ENCODE data around the gene UFD1. TPM values are rescaled to one million over a fixed set of nuclear protein-coding genes. Genes with fewer than 3 reads are reported as not detected.

UFD1 gene
- total and polyA plus RNA-seq, 9 of the 15 experiments (the other 6 are each of a cell fraction or from before 2014, with no cell fraction given), result 238 to 645 (median 363) TPM

GRCh38 chr22:19432133-19432851 lies 46.7 kb downstream of the UFD1 start, which contains the start of gene MRPL40 (continued):
- TF ChIP-seq FOXA3 (CRISPR knock-in tag; conservative IDR thresholded peaks at IDR 0.05 in 1 of 2, IDR thresholded peaks at IDR 0.05 in 1 of 2) (no peak; a peak in 1 of 4 replicates), FOXO4 (CRISPR knock-in tag; IDR thresholded peaks at IDR 0.05) (peak; percentile 85; the same call in 1 of the 2 replicates), PBX2 (CRISPR knock-in tag; IDR thresholded peaks at IDR 0.05; ENCODE audit: low read depth) (no peak), PBX2 (tag; conservative IDR thresholded peaks at IDR 0.05; ENCODE audit: low read depth) (no peak), ETV6 (IDR thresholded peaks at IDR 0.05; ENCODE audit: borderline replicate concordance in 1 of 2, low read depth in 2 of 2, low read length in 1 of 2) (no peak; a peak in 2 of 4 replicates), ETV6 (CRISPR knock-in tag; IDR thresholded peaks at IDR 0.05; ENCODE audit: borderline replicate concordance) (no peak), PHF21A (IDR thresholded peaks at IDR 0.05; ENCODE audit: borderline replicate concordance, low read depth) (no peak), PRPF4 (IDR thresholded peaks at IDR 0.05; ENCODE audit: insufficient read depth, low read depth, low read length, poor library complexity, severe bottlenecking) (no peak), RFX1 (IDR thresholded peaks at IDR 0.05) (no peak), U2AF1 (optimal IDR thresholded peaks at IDR 0.05; ENCODE audit: low read depth, low read length) (no peak), ZNF583 (CRISPR knock-in tag; IDR thresholded peaks at IDR 0.05) (peak; percentile 97), GATAD2B (IDR thresholded peaks at IDR 0.05; ENCODE audit: borderline replicate concordance) (no peak), ZNF77 (CRISPR knock-in tag; IDR thresholded peaks at IDR 0.05) (no peak), CREB5 (CRISPR knock-in tag; IDR thresholded peaks at IDR 0.05) (no peak), ZNF398 (CRISPR knock-in tag; IDR thresholded peaks at IDR 0.05) (no peak), MECOM (CRISPR knock-in tag; IDR thresholded peaks at IDR 0.05) (no peak)
- TF ChIP-seq, protein P1, sequence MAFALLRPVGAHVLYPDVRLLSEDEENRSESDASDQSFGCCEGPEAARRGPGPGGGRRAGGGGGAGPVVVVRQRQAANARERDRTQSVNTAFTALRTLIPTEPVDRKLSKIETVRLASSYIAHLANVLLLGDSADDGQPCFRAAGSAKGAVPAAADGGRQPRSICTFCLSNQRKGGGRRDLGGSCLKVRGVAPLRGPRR (CRISPR knock-in tag; IDR thresholded peaks at IDR 0.05), result no peak; the same call in 1 of the 2 replicates
- TF ChIP-seq, protein P2, sequence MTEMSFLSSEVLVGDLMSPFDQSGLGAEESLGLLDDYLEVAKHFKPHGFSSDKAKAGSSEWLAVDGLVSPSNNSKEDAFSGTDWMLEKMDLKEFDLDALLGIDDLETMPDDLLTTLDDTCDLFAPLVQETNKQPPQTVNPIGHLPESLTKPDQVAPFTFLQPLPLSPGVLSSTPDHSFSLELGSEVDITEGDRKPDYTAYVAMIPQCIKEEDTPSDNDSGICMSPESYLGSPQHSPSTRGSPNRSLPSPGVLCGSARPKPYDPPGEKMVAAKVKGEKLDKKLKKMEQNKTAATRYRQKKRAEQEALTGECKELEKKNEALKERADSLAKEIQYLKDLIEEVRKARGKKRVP (CRISPR knock-in tag; IDR thresholded peaks at IDR 0.05), result peak; percentile 77
